HepG2 (cell line): ENCODE data around the gene PHKG2. TPM values are rescaled to one million over a fixed set of nuclear protein-coding genes. Genes with fewer than 3 reads are reported as not detected.

Experiments used
- ATAC-seq: fragments of 200-7000 bp; cut with Tn5 transposase; 3 replicates; pipeline ENCODE4 v1.9.1; 2020; ENCODE audit warnings: mild to moderate bottlenecking, moderate library complexity
- BruUV-seq: library from RNA; stranded (reverse); fragments of 400-500 nt; replicated peaks from 2 replicates; lab custom pipeline; 2021; lab: Mats Ljungman, UMichigan
- CTCF ChIA-PET: fragments of 300-600 bp; formaldehyde crosslinking; extraction: SDS; loops from one replicate; lab custom pipeline; 2021; ENCODE audit warnings: low total read pairs, inconsistent platforms, low intra/inter-chr PET ratio; lab: Yijun Ruan, JAX
- POLR2A ChIA-PET: fragments of 350-600 bp; sonication (Branson Sonifier 250); formaldehyde crosslinking; loops from one replicate; lab custom pipeline; 2020; ENCODE audit warnings: antibody characterized with exemption, inconsistent platforms; lab: Yijun Ruan, JAX
- DNase-seq: peaks from one replicate; pipeline ENCODE4 v3.0.0-alpha.2; 2015; ENCODE audit warnings: low spot score
- FAIRE-seq: peaks from 3 replicates; lab custom pipeline; 2011; peaks lifted over from hg19 to GRCh38; lab: Jason Lieb, UNC
- H2AFZ ChIP-seq: one replicate; pipeline ENCODE4 v1.6.1; 2011; ENCODE audit warnings: low read length, inconsistent platforms
- H3K27ac ChIP-seq: fragments of 300-600 bp; 3 replicates; pipeline ENCODE4 v1.8.0; 2011; ENCODE audit warnings: mixed run types, mild to moderate bottlenecking, mixed read lengths, low read length, inconsistent platforms; ENCODE audit not compliant: insufficient read depth; ENCODE audit errors: extremely low read length
- H3K27me3 ChIP-seq, 2 experiments: fragments of 200-600 bp in 1 of 2; 2 replicates in 1 of 2; 3 replicates in 1 of 2; pipeline versions ENCODE4 v1.6.0 to v1.8.0; 2011; ENCODE audit warnings: low read length in 2 of 2, mild to moderate bottlenecking in 2 of 2, moderate library complexity in 2 of 2, inconsistent platforms in 1 of 2; ENCODE audit not compliant: insufficient read depth in 2 of 2, control insufficient read depth in 1 of 2
- H3K36me3 ChIP-seq, 2 experiments: fragments of 200-600 bp in 1 of 2; replicated peaks in 1 of 2; 2 replicates in 1 of 2; 3 replicates in 1 of 2; pipeline versions ENCODE4 v1.5.1 to v1.8.0; 2011; ENCODE audit warnings: low read length in 2 of 2, inconsistent platforms in 1 of 2; ENCODE audit not compliant: insufficient read depth in 2 of 2, control insufficient read depth in 1 of 2
- H3K4me1 ChIP-seq: 2 replicates; pipeline ENCODE4 v1.5.1; 2012; ENCODE audit warnings: low read length, inconsistent platforms; ENCODE audit not compliant: insufficient read depth
- H3K4me2 ChIP-seq: 2 replicates; pipeline ENCODE4 v1.6.0; 2011; ENCODE audit warnings: low read depth, low read length, inconsistent platforms
- H3K4me3 ChIP-seq, 3 experiments: fragments of 200-600 bp in 1 of 3; sonication (generic), shearing (Covaris generic) in 1 of 3; replicated peaks in 1 of 3; 2 replicates each; pipeline ENCODE4 v1.5.1; 2011 to 2016; ENCODE audit warnings: low read length in 3 of 3, inconsistent platforms in 2 of 3, low read depth in 2 of 3, mild to moderate bottlenecking in 2 of 3, control low read depth in 1 of 3, mixed read lengths in 1 of 3; ENCODE audit not compliant: insufficient read depth in 1 of 3
- H3K79me2 ChIP-seq: one replicate; pipeline ENCODE4 v1.6.1; 2011; ENCODE audit warnings: low read length, inconsistent platforms; ENCODE audit not compliant: insufficient read depth
- H3K9ac ChIP-seq: 2 replicates; pipeline ENCODE4 v1.6.0; 2011; ENCODE audit warnings: mild to moderate bottlenecking, low read depth, low read length, inconsistent platforms; ENCODE audit not compliant: insufficient read depth
- H3K9me3 ChIP-seq: 2 replicates; pipeline ENCODE4 v1.5.1; 2012; ENCODE audit warnings: mild to moderate bottlenecking, low read length
- H4K20me1 ChIP-seq: 2 replicates; pipeline ENCODE4 v1.6.0; 2011; ENCODE audit warnings: inconsistent platforms, mild to moderate bottlenecking, low read length, moderate library complexity; ENCODE audit not compliant: insufficient read depth
- AGO2 ChIP-seq: fragments of 200-400 bp; formaldehyde crosslinking; optimal IDR thresholded peaks from 2 replicates; pipeline ENCODE3; 2017; ENCODE audit warnings: mild to moderate bottlenecking, low read depth, low read length, moderate library complexity
- RBFOX2 ChIP-seq: fragments of 200-400 bp; formaldehyde crosslinking; IDR thresholded peaks from 2 replicates; pipeline ENCODE4 v1.6.1; 2017; ENCODE audit warnings: low read depth, mild to moderate bottlenecking, low read length
- SOX6 ChIP-seq, 2 experiments: fragments of 450-650 bp in 1 of 2; sonication (generic) in 1 of 2; formaldehyde crosslinking in 1 of 2; IDR thresholded peaks; 2 replicates each; pipeline versions ENCODE4 v1.4.0 to v1.6.1; 2017 to 2020; ENCODE audit warnings: antibody characterized with exemption in 1 of 2, mild to moderate bottlenecking in 1 of 2, missing genetic modification reagents in 1 of 2
- STAG1 ChIP-seq: sonication (generic); formaldehyde crosslinking; IDR thresholded peaks from 2 replicates; pipeline ENCODE4 v1.4.0; 2020; ENCODE audit warnings: missing genetic modification reagents
- STAT5B ChIP-seq: sonication (generic); formaldehyde crosslinking; IDR thresholded peaks from 2 replicates; pipeline ENCODE4 v1.4.0; 2020; ENCODE audit warnings: missing genetic modification reagents
- ZFX ChIP-seq: sonication (generic); formaldehyde crosslinking; IDR thresholded peaks from 2 replicates; pipeline ENCODE4 v1.4.0; 2020; ENCODE audit warnings: mild to moderate bottlenecking, low read depth, missing genetic modification reagents, moderate library complexity
- ZNF562 ChIP-seq: sonication (generic); formaldehyde crosslinking; IDR thresholded peaks from 2 replicates; pipeline ENCODE4 v1.8.0; 2022; ENCODE audit warnings: missing genetic modification reagents, borderline replicate concordance
- ZNF644 ChIP-seq: IDR thresholded peaks from 2 replicates; pipeline ENCODE4 v1.6.1; 2016; ENCODE audit warnings: low read depth
- ZNF720 ChIP-seq: sonication (generic); formaldehyde crosslinking; IDR thresholded peaks from 2 replicates; pipeline ENCODE4 v1.4.0; 2020; ENCODE audit warnings: missing genetic modification reagents
- WGBS: methylation state at CpG from one replicate; pipeline ENCODE4 v1.1.6; 2017; ENCODE audit warnings: low lambda C conversion rate; 5-methylcytosine and 5-hydroxymethylcytosine counted together
- in situ Hi-C: cut with HindIII; loops from 2 replicates; pipeline ENCODE4 v1.10.0; 2017; ENCODE audit warnings: low pct_unique_long_range_greater_than_20kb; ENCODE audit not compliant: extremely low pct_ligation_motif_present
- intact Hi-C: fragments of 100-400 bp; cut with micrococcal nuclease; formaldehyde crosslinking; loops from one replicate; pipeline ENCODE4 v1.10.0; 2022; ENCODE audit not compliant: unreplicated experiment
- polyA plus RNA-seq, 8 experiments: library from polyadenylated mRNA; depleted of rRNA in 3 of 8; stranded (reverse) in 7 of 8; unstranded in 1 of 8; fragments of >200 nt; fragmentation: Illumina TruSeq in 4 of 8; extraction: Trizol in 4 of 8; gene quantifications; 2 replicates each; pipeline versions ENCODE4 v1.2.1 to v1.2.3, GENCODE V29; 2011 to 2016; ENCODE audit warnings: low read depth in 4 of 8, missing spikeins in 1 of 8, mixed read lengths in 1 of 8; ENCODE audit not compliant: insufficient read depth in 1 of 8
- total RNA-seq, 5 experiments: library from RNA; depleted of rRNA; stranded (reverse); fragments of >200 nt; fragmentation: Illumina TruSeq; extraction: Trizol; gene quantifications; 2 replicates each; pipeline ENCODE4 v1.2.3, GENCODE V29; 2016; ENCODE audit warnings: low read depth in 1 of 5
- TF ChIP-seq, protein P1 (sequence below): sonication (generic); formaldehyde crosslinking; IDR thresholded peaks from 2 replicates; pipeline ENCODE4 v1.4.0; 2020; ENCODE audit warnings: low read depth, missing genetic modification reagents
- TF ChIP-seq, protein P2 (sequence below): sonication (generic); formaldehyde crosslinking; IDR thresholded peaks from 2 replicates; pipeline ENCODE4 v1.5.0; 2020; ENCODE audit warnings: missing genetic modification reagents, mild to moderate bottlenecking, borderline replicate concordance
- TF ChIP-seq, protein P3 (sequence below): sonication (generic); formaldehyde crosslinking; IDR thresholded peaks from 2 replicates; pipeline ENCODE4 v1.5.1; 2020; ENCODE audit warnings: mild to moderate bottlenecking, missing genetic modification reagents, moderate library complexity
- TF ChIP-seq, protein P4 (sequence below): sonication (generic); formaldehyde crosslinking; IDR thresholded peaks from 2 replicates; pipeline ENCODE4 v1.5.0; 2020; ENCODE audit warnings: mild to moderate bottlenecking, missing genetic modification reagents, moderate library complexity

PHKG2 gene
- total and polyA plus RNA-seq, 2 of the 13 experiments (the other 11 are each of a cell fraction or from before 2014, with no cell fraction given), result 37.4 to 42.1 TPM

DNA sequence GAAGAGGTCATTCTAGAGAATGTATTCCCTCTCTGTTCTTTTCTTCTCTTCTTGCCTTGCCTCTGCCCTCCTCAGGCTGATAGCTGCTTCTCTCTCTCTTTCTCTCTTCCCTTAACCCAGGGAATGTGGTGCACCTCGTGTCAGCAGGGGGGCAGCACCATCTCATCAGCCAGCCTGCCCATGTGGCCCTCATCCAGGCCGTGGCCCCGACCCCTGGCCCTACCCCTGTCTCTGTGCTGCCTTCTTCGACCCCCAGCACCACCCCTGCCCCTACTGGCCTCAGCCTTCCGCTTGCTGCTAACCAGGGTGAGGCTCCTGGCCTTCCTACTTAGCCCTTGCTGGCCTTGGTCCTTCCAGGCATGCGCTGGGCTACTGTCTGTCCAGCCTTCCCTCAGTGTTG is 25.8 kb upstream of the PHKG2 start:
- Histone ChIP-seq H3K36me3 (peaks cover 62 to 81% of the 10 kb centered on the region in 2 experiments), H2AFZ (no peak overlapping the region), H3K4me3 (no peak overlapping the region), H3K9ac (no peak overlapping the region), H3K79me2 (no peaks in the 10 kb centered on the region), H3K27me3 (no peaks in the 10 kb centered on the region), H3K4me1 (peaks cover under 1% of the 10 kb centered on the region; the same call in 1 of the 2 replicates), H3K4me2 (no peak overlapping the region), H4K20me1 (no peaks in the 10 kb centered on the region; the same call in 1 of the 2 replicates), H3K27ac (no peak overlapping the region), H3K9me3 (no peaks in the 10 kb centered on the region)
- ChIA-PET POLR2A (interaction anchor here (0.8 kb wide), 1 partner anchor 11 kb away, joined by 3 read pairs; no protein-coding TSS in a partner anchor), CTCF (no interaction called here)
- DNase-seq, result no peak
- ATAC-seq, result peak; percentile 56
- BruUV-seq, result no TSS peak
- intact Hi-C loops, result no loop called here
- FAIRE-seq, result no peak
- WGBS, result 89% methylated on average over 6 of the region's 6 CpGs
- in situ Hi-C loops, result no loop called here
- TF ChIP-seq STAG1 (CRISPR knock-in tag), result peak; percentile 74
- TF ChIP-seq ZNF720 (CRISPR knock-in tag), result no peak
- TF ChIP-seq, protein P1, sequence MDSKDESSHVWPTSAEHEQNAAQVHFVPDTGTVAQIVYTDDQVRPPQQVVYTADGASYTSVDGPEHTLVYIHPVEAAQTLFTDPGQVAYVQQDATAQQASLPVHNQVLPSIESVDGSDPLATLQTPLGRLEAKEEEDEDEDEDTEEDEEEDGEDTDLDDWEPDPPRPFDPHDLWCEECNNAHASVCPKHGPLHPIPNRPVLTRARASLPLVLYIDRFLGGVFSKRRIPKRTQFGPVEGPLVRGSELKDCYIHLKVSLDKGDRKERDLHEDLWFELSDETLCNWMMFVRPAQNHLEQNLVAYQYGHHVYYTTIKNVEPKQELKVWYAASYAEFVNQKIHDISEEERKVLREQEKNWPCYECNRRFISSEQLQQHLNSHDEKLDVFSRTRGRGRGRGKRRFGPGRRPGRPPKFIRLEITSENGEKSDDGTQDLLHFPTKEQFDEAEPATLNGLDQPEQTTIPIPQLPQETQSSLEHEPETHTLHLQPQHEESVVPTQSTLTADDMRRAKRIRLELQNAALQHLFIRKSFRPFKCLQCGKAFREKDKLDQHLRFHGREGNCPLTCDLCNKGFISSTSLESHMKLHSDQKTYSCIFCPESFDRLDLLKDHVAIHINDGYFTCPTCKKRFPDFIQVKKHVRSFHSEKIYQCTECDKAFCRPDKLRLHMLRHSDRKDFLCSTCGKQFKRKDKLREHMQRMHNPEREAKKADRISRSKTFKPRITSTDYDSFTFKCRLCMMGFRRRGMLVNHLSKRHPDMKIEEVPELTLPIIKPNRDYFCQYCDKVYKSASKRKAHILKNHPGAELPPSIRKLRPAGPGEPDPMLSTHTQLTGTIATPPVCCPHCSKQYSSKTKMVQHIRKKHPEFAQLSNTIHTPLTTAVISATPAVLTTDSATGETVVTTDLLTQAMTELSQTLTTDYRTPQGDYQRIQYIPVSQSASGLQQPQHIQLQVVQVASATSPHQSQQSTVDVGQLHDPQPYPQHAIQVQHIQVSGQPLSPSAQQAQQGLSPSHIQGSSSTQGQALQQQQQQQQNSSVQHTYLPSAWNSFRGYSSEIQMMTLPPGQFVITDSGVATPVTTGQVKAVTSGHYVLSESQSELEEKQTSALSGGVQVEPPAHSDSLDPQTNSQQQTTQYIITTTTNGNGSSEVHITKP, result no peak
- TF ChIP-seq ZNF644, result no peak
- TF ChIP-seq, protein P2, sequence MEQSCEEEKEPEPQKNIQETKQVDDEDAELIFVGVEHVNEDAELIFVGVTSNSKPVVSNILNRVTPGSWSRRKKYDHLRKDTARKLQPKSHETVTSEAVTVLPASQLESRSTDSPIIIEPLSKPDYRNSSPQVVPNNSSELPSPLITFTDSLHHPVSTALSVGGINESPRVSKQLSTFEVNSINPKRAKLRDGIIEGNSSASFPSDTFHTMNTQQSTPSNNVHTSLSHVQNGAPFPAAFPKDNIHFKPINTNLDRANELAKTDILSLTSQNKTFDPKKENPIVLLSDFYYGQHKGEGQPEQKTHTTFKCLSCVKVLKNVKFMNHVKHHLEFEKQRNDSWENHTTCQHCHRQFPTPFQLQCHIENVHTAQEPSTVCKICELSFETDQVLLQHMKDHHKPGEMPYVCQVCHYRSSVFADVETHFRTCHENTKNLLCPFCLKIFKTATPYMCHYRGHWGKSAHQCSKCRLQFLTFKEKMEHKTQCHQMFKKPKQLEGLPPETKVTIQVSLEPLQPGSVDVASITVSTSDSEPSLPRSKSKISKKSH, result no peak
- TF ChIP-seq ZFX, result 0 out of 2 replicates have a peak, but pooled peaks have one; percentile 40
- no peak for TF ChIP-seq STAT5B (CRISPR knock-in tag)
- TF ChIP-seq, protein P3, sequence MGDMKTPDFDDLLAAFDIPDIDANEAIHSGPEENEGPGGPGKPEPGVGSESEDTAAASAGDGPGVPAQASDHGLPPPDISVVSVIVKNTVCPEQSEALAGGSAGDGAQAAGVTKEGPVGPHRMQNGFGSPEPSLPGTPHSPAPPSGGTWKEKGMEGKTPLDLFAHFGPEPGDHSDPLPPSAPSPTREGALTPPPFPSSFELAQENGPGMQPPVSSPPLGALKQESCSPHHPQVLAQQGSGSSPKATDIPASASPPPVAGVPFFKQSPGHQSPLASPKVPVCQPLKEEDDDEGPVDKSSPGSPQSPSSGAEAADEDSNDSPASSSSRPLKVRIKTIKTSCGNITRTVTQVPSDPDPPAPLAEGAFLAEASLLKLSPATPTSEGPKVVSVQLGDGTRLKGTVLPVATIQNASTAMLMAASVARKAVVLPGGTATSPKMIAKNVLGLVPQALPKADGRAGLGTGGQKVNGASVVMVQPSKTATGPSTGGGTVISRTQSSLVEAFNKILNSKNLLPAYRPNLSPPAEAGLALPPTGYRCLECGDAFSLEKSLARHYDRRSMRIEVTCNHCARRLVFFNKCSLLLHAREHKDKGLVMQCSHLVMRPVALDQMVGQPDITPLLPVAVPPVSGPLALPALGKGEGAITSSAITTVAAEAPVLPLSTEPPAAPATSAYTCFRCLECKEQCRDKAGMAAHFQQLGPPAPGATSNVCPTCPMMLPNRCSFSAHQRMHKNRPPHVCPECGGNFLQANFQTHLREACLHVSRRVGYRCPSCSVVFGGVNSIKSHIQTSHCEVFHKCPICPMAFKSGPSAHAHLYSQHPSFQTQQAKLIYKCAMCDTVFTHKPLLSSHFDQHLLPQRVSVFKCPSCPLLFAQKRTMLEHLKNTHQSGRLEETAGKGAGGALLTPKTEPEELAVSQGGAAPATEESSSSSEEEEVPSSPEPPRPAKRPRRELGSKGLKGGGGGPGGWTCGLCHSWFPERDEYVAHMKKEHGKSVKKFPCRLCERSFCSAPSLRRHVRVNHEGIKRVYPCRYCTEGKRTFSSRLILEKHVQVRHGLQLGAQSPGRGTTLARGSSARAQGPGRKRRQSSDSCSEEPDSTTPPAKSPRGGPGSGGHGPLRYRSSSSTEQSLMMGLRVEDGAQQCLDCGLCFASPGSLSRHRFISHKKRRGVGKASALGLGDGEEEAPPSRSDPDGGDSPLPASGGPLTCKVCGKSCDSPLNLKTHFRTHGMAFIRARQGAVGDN (CRISPR knock-in tag), result peak; percentile 41; the same call in 1 of the 2 replicates
- TF ChIP-seq SOX6 (IDR thresholded peaks at IDR 0.05), result no peak
- TF ChIP-seq SOX6 (CRISPR knock-in tag; IDR thresholded peaks at IDR 0.05), result no peak
- no peak for TF ChIP-seq ZNF562 (CRISPR knock-in tag)
- TF ChIP-seq, protein P4, sequence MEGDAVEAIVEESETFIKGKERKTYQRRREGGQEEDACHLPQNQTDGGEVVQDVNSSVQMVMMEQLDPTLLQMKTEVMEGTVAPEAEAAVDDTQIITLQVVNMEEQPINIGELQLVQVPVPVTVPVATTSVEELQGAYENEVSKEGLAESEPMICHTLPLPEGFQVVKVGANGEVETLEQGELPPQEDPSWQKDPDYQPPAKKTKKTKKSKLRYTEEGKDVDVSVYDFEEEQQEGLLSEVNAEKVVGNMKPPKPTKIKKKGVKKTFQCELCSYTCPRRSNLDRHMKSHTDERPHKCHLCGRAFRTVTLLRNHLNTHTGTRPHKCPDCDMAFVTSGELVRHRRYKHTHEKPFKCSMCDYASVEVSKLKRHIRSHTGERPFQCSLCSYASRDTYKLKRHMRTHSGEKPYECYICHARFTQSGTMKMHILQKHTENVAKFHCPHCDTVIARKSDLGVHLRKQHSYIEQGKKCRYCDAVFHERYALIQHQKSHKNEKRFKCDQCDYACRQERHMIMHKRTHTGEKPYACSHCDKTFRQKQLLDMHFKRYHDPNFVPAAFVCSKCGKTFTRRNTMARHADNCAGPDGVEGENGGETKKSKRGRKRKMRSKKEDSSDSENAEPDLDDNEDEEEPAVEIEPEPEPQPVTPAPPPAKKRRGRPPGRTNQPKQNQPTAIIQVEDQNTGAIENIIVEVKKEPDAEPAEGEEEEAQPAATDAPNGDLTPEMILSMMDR (CRISPR knock-in tag), result peak; percentile 71
- TF ChIP-seq AGO2, result peak; percentile 54
- TF ChIP-seq RBFOX2, result 0 out of 2 replicates have a peak, but pooled peaks have one; percentile 40
